T47D (cell line): Measurements from ENCODE around the gene EIF4G3.
"Not testable (repeated sequence)": the region's sequence is repeated elsewhere in the genome, so short reads cannot be mapped to it uniquely, and the experiment has no call there.

Experiments used
- DNase-seq, 2 experiments: peaks; one replicate each; pipeline versions ENCODE4 v3.0.0 to v3.0.0-alpha.2; 2011 to 2012; ENCODE audit warnings: low read depth in 1 of 2, low spot score in 1 of 2
- JUND ChIP-seq: IDR thresholded peaks from 2 replicates; pipeline ENCODE4 v1.6.1; 2012; ENCODE audit warnings: low read depth
- in situ Hi-C: cut with HindIII; loops from 2 replicates; pipeline ENCODE4 v1.10.0; 2016; ENCODE audit warnings: low sequenced_read_pairs, low pct_unique_long_range_greater_than_20kb

Gene EIF4G3

DNA sequence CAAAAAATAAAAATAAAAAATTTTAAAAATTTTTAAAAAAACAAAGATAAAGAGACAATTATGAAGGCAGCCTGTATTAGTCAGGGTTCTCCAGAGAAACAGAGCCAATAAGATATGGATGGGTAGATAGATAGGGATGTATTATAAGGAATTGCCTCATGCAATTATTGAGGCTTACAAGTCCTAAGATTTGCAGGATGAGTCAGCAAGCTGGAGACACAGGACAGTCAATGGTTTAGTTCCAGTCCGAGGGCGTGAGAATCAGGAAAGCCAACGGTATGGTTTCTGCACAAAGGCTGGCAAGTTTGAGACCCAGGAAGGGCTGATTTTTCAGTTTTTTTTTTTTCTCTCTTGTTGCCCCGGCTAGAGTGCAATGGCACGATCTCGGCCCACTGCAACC, 24.1 kb upstream of the EIF4G3 start:
- TF ChIP-seq JUND = no peak
- no peak for DNase-seq
- in situ Hi-C loops = no loop called here

DNA sequence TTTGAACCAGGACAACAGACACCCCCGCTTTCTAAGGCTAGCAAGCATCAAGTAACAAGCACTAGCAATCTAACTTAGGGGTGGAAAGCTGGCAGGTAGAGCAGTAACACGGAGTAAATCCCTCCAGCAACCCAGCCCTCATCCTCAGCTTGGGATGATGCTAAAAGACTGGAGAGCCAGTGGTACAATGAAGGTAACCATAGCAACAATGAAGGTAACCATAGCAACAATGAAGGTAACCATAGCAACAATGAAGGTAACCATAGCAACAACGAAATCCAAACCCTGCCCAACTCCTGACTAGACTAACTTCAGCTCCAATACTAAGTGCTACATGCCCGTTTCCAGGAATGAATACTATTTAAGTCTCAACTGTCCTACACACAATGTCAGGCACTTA, 22.2 kb upstream of the EIF4G3 start:
- DNase-seq = no peak
- in situ Hi-C loops = no loop called here
- no peak for TF ChIP-seq JUND

DNA sequence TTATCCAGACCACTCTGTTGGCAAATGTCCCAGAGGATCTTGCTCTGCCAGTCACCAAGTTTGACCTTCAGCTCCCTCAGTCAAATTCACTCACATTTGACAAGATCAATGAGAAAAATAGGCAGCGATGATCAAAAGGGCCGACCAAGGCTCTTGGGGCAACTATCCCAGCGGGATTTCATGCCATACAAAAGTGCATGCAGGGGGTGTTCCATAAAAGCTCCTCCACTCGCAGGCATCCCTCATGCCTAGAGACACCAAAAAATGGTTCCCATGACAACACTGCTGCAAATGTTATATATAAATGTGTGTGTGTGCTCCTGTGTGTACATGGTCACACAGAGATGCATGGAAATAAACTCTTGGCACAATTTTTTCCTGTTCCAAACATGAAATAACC, 16.2 kb upstream of the EIF4G3 start:
- in situ Hi-C loops = no loop called here
- TF ChIP-seq JUND = no peak
- DNase-seq = no peak

DNA sequence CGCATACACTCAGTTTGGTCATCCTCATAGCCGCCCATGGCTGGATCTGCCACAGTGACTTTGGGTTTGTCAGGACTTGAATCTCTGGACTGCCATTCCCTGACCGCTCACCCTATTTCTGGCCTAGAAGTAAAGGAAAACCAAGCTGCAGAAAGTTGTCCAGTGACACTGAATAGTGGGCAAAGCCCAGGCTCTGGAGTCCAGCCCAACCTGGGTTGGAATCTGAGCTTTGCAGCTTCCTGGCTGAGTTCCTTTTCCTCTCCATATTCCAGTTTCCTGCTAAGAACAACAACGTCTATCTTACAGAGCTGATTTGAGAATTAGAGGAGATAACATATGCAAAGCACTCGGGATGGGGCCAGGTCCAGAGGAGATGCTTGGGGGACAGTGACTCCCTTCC, 15.6 kb upstream of the EIF4G3 start:
- no peak for TF ChIP-seq JUND
- in situ Hi-C loops = no loop called here
- DNase-seq = no peak

DNA sequence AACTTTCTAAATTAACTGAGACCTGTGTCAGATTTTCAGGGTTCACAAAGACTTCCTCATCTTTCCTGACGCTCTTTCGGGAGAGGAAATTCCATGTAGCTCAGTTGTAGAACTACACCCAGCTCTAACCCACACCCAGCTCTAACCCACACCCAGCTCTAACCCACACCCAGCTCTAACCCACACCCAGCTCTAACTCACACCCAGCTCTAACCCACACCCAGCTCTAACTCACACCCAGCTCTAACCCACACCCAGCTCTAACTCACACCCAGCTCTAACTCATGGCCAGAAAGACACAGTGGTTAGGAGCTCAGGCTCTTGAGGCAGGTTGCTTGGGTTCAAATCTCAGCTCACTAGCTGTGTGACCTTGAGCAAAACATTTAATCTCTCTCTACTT, 14.1 kb upstream of the EIF4G3 start:
- in situ Hi-C loops, DNase-seq: not testable (repeated sequence)

DNA sequence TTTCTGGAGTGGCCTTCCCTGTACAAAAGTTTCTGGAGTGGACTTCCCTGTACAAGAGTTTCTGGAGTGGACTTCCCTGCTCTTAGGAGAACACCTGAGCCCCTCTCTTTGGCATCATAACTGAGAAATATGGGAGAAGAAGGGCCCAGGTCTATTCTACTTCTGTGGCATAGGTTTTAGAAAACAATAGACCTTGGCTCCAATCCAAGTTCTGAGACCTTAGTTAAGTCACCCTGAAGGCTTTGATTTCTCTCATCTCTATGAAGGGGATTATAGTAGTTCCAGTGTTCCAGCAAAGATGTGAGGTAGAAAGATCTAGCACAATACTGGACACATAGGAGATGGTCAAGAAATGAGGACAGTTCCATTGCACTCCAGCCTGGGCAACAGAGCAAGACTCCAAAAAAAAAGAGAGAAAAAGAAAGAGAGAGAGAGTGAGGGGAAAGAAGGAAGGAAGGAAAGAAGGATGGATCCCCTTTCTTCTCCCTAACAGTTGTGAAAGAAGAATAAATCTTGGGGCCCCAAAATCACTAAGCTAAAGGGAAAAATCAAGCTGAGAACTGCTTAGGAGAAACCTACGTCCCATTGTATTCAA, 13.3 kb upstream of the EIF4G3 start:
- in situ Hi-C loops = no loop called here
- no peak for TF ChIP-seq JUND
- DNase-seq = no peak

DNA sequence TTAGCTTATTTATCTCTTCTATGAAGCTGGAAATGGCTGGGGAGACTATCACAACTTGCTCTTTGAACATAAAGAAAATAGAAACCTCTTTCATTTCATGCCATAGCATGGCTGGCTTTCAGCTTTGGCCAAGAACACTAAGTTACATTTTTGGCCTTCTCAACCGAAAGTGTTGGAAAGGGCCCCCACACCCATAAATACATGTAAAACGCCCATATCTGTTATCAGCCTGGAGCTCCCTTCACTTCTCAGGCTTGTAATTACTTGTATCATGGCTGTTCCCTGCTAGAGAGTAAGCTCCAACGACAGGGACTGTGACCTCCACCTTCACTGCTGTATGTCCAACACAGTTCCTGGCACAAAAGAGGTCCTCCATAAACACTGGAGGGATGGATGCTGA, 12.7 kb upstream of the EIF4G3 start:
- DNase-seq = no peak
- TF ChIP-seq JUND = no peak
- in situ Hi-C loops = no loop called here

DNA sequence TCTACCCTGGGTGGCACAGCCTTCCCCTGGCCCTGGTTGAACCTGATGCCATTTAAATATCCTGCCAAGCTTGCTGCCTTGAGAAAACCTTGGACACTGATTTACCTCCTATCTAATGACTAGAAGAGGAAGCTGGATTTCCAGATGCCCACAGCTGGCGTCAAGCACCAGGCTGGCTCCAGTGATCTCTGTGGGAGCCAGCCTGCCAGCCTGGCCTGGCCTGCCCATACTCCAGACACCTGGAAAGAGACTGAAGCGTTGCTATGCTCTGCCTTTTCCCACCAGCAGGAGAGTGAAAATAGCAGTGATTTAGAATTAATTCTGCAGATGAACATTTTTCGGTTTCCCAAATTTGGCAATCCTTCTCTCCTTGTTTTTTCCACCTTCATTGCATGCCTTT, 11.5 kb upstream of the EIF4G3 start:
- no peak for TF ChIP-seq JUND
- no peak for DNase-seq
- in situ Hi-C loops = no loop called here

DNA sequence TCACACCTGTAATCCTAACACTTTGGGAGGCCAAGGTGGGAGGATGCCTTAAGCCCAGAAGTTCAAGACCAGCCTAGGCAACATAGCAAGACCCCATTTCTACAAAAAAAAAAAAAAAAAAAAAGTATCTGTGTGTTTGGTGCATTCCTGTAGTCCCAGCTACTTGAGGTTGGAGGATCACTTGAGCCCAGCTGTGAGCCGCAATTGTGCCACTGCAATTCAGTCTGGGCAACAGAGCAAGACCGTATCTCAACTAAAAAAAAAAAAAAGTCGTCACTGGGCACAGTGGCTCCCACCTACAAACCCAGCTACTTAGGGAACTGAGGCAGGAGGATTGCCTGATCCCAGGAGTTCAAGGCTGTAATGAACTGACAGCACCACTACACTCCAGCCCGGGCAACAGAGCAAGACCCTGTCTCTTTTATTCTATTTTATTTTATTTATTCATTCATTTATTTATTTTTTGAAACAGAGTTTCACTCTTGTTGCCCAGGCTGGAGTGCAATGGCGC, 8.6 kb upstream of the EIF4G3 start:
- DNase-seq = no peak
- no peak for TF ChIP-seq JUND
- in situ Hi-C loops = no loop called here

DNA sequence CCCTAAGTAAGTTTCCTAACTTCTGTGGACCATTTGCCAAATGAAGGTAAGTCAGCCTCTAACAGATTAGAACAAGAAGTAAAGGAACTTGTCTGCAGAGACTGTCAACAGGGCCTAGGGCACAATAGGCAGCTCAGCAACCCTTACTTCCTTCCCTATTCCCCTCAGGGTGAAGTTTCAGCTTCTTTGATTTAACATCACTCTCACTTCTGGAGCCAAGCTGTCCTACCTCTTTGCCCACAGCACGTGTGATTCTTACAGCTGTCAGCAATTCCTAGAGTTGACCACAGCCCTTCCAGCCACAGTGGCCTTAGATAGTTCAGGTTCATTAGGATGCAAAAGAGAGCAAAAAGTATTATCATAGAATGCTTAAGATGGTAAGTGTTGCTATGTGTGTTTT, 7.6 kb upstream of the EIF4G3 start:
- in situ Hi-C loops = no loop called here
- no peak for TF ChIP-seq JUND
- DNase-seq = no peak

DNA sequence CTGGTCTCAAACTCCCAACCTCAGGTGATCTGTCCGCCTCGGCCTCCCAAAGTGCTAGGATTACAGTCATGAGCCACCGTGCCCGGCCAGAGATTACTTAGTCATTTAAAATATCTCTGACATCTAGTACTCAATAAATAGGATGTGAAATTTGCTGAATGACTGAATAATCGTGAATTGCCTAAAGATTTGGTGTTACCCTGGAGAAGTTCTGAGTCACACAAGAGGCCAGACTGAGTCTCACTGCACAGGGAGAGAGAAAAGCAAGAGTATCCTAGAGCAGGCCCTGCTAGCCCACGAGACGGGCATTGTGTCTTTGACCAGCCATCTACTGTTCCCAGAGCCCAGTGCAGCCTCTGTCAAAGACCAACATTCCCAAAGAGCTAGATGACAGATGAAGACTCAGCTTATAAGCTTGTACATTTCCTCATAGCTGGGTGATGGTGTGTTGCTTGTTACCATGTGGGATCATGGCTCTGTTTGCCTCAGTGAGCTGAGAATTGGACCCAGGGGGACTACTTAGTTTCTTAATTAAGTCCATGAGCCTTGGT, 5.6 kb upstream of the EIF4G3 start:
- no peak for DNase-seq
- TF ChIP-seq JUND = no peak
- in situ Hi-C loops = no loop called here

DNA sequence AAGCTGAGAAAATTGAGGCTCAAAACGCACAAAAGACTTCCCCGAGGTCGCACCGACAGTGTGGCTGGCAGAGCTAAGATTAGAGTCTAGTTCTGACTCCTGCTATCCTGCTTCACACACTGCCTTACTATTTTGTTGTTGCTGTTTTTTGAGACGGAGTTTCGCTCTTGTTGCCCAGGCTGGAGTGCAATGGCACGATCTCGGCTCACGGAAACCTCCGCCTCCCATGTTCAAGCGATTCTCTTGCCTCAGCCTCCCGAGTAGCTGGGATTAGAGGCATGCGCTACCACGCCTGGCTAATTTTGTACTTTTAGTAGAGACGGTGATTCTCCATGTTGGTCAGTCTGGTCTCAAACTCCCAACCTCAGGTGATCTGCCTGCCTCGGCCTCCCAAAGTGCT, 1.6 kb upstream of the EIF4G3 start:
- in situ Hi-C loops, DNase-seq: not testable (repeated sequence)

DNA sequence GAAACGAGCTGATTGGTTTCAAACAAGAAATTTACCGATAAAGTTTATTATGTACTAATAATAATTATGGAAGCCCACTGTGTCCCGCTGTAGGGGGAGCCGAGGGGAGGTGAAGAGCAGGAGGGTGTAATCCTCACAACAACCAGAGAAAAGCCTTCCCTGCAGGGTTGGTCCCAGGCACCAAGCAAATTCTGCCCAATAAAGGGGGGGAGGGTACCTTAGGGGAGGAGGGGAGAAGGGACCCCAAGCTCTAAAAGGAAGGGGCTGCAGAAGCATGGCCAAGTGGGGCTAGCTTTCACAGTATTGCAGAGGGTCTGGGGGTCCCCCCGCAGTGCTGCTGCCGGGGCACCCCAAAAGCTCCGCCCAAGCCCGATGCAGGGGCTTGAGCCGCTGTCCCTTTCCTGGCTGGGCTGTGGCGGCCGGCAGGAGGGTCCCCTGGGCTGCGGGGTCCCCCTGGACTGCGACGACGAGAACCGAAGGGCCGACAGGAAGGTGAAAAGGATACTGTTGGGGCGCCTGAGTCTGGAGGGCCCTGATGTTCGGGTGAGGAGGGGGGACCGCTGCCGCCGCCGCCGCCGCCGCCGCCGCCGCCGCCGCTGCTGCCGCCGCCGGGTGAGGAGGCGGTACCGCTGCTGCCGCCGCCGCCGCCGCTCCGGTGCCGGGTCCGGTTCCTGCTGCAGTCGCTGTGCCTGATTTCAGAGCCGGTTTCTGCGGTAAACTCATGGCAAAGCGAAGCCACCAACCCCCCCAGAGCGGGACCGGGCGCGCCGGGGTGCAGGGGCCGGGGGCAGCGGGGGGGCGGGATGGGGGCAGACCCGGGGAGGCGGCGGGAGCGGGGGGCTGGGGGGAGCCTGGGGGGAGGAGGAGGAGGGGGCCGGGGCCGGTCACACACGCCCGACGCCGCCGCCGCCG, 771 bp downstream of the EIF4G3 start:
- in situ Hi-C loops = no loop called here
- DNase-seq = peak in 1 of 2 experiments; percentile 37
- TF ChIP-seq JUND = no peak
